ENCODE data around the gene WWOX. TPM values are rescaled to one million over a fixed set of nuclear protein-coding genes. Genes with fewer than 3 reads are reported as not detected.

The WWOX gene
- total RNA-seq, 2 donors from 2014 or later: 12.6 to 17.2 TPM

- DNase-seq (ENCODE audit: low spot score in 2 of 2) (no peak), ATAC-seq (no peak)
- Mint-ChIP-seq H3K36me3 (peaks cover 28 to 39% of the 10 kb centered on the region in 2 donors), H3K9me3 (peaks cover 12 to 24% of the 10 kb centered on the region in 2 donors), H3K27ac (no peak overlapping the region)
Observed at GRCh38 chr16:78161023-78161729, 61.7 kb downstream of the WWOX start.

GRCh38 chr16:78163772-78164670, 64.6 kb downstream of the WWOX start:
- H3K36me3 Mint-ChIP-seq: peaks cover 20 to 49% of the 10 kb centered on the region in 2 donors
- peaks cover 12 to 20% of the 10 kb centered on the region in 2 donors for H3K9me3 Mint-ChIP-seq
- no peak overlapping the region for H3K27ac Mint-ChIP-seq
- ATAC-seq (no peak), DNase-seq (ENCODE audit: low spot score in 2 of 2) (no peak)

GRCh38 chr16:78170494-78170933, 71.1 kb downstream of the WWOX start:
- Mint-ChIP-seq H3K36me3 (peaks cover 4 to 33% of the 10 kb centered on the region in 2 donors), H3K27ac (no peak overlapping the region), H3K9me3 (no peaks in the 10 kb centered on the region)
- DNase-seq (ENCODE audit: low spot score in 2 of 2) (no peak), ATAC-seq (no peak)

- no peaks in the 10 kb centered on the region for H3K9me3 Mint-ChIP-seq
- ATAC-seq (no peak), DNase-seq (ENCODE audit: low spot score in 2 of 2) (no peak)
- no peak overlapping the region for H3K27ac Mint-ChIP-seq
- H3K36me3 Mint-ChIP-seq: peaks cover 0 to 20% of the 10 kb centered on the region in 2 donors
Observed at GRCh38 chr16:78175287-78175686, 75.8 kb downstream of the WWOX start.

GRCh38 chr16:78176435-78176834, 77.0 kb downstream of the WWOX start:
- Mint-ChIP-seq H3K9me3 (no peaks in the 10 kb centered on the region), H3K36me3 (peaks cover 0 to 20% of the 10 kb centered on the region in 2 donors), H3K27ac (no peak overlapping the region)
- DNase-seq (ENCODE audit: low spot score in 2 of 2) (no peak), ATAC-seq (no peak)

- H3K36me3 Mint-ChIP-seq: peaks cover 0 to 20% of the 10 kb centered on the region in 2 donors
- H3K27ac Mint-ChIP-seq: no peak overlapping the region
- H3K9me3 Mint-ChIP-seq: no peaks in the 10 kb centered on the region
- ATAC-seq (no peak), DNase-seq (ENCODE audit: low spot score in 2 of 2) (no peak)
Observed at GRCh38 chr16:78177218-78177617, 77.8 kb downstream of the WWOX start.

GRCh38 chr16:78177987-78178386, 78.5 kb downstream of the WWOX start:
- ATAC-seq: no peak
- H3K9me3 Mint-ChIP-seq: no peaks in the 10 kb centered on the region
- peaks cover 0 to 20% of the 10 kb centered on the region in 2 donors for H3K36me3 Mint-ChIP-seq
- no peak for DNase-seq (ENCODE audit: low spot score in 2 of 2)
- H3K27ac Mint-ChIP-seq: no peak overlapping the region

GRCh38 chr16:78179666-78180065, 80.2 kb downstream of the WWOX start:
- no peak overlapping the region for H3K27ac Mint-ChIP-seq
- ATAC-seq: no peak
- no peak for DNase-seq (ENCODE audit: low spot score in 2 of 2)
- H3K9me3 Mint-ChIP-seq: no peaks in the 10 kb centered on the region
- H3K36me3 Mint-ChIP-seq: peaks cover 0 to 12% of the 10 kb centered on the region in 2 donors

GRCh38 chr16:78180349-78180748, 80.9 kb downstream of the WWOX start:
- H3K36me3 Mint-ChIP-seq: peaks cover 0 to 7% of the 10 kb centered on the region in 2 donors

GRCh38 chr16:78183437-78184237, 84.2 kb downstream of the WWOX start:
- DNase-seq (ENCODE audit: low spot score in 2 of 2): no peak
- H3K27ac Mint-ChIP-seq: no peak overlapping the region
- H3K9me3 Mint-ChIP-seq: no peaks in the 10 kb centered on the region
- H3K36me3 Mint-ChIP-seq: no peaks in the 10 kb centered on the region
- ATAC-seq: no peak

More at GRCh38 chr16:78180349-78180748, 80.9 kb downstream of the WWOX start:
- ATAC-seq (no peak), DNase-seq (ENCODE audit: low spot score in 2 of 2) (no peak)
- no peaks in the 10 kb centered on the region for H3K9me3 Mint-ChIP-seq
- no peak overlapping the region for H3K27ac Mint-ChIP-seq

GRCh38 chr16:78184238-78185183, 85.1 kb downstream of the WWOX start:
- ATAC-seq (no peak), DNase-seq (ENCODE audit: low spot score in 2 of 2) (no peak)
- Mint-ChIP-seq H3K9me3 (no peaks in the 10 kb centered on the region), H3K27ac (no peak overlapping the region), H3K36me3 (no peaks in the 10 kb centered on the region)

- ATAC-seq (no peak), DNase-seq (ENCODE audit: low spot score in 2 of 2) (no peak)
- peaks cover 0 to 6% of the 10 kb centered on the region in 2 donors for H3K9me3 Mint-ChIP-seq
- no peaks in the 10 kb centered on the region for H3K36me3 Mint-ChIP-seq
- no peak overlapping the region for H3K27ac Mint-ChIP-seq
Observed at GRCh38 chr16:78189121-78189520, 89.7 kb downstream of the WWOX start.

- Mint-ChIP-seq H3K36me3 (no peaks in the 10 kb centered on the region), H3K9me3 (peaks cover 0 to 6% of the 10 kb centered on the region in 2 donors), H3K27ac (no peak overlapping the region)
- no peak for DNase-seq (ENCODE audit: low spot score in 2 of 2)
- ATAC-seq: no peak
Observed at GRCh38 chr16:78192734-78193488, 93.5 kb downstream of the WWOX start.

GRCh38 chr16:78194948-78195347, 95.5 kb downstream of the WWOX start:
- ATAC-seq (no peak), DNase-seq (ENCODE audit: low spot score in 2 of 2) (no peak)
- Mint-ChIP-seq H3K27ac (no peak overlapping the region), H3K9me3 (peaks cover 0 to 5% of the 10 kb centered on the region in 2 donors), H3K36me3 (no peaks in the 10 kb centered on the region)

- ATAC-seq (no peak), DNase-seq (ENCODE audit: low spot score in 2 of 2) (no peak)
- Mint-ChIP-seq H3K36me3 (no peaks in the 10 kb centered on the region), H3K9me3 (no peaks in the 10 kb centered on the region), H3K27ac (no peak overlapping the region)
Observed at GRCh38 chr16:78195797-78196196, 96.3 kb downstream of the WWOX start.
